SJSA1 (cell line): ENCODE data around the gene PRR33. TPM values are rescaled to one million over a fixed set of nuclear protein-coding genes. Genes with fewer than 3 reads are reported as not detected.

ENCODE experiments used
- DNase-seq, 2 experiments: peaks; one replicate each; pipeline ENCODE4 v3.0.0-alpha.2; 2015 to 2020; ENCODE audit warnings: low spot score in 2 of 2, low read depth in 1 of 2
- H3K27ac ChIP-seq: fragments of 250-450 bp; sonication (Bioruptor Pico); 2 replicates; pipeline ENCODE4 v1.5.1; 2020; ENCODE audit warnings: mild to moderate bottlenecking, moderate library complexity
- H3K27me3 ChIP-seq: fragments of 250-450 bp; sonication (Bioruptor Pico); replicated peaks from 2 replicates; pipeline ENCODE4 v1.5.1; 2020; ENCODE audit warnings: mild to moderate bottlenecking, moderate library complexity
- H3K36me3 ChIP-seq: fragments of 250-450 bp; sonication (Bioruptor Pico); 2 replicates; pipeline ENCODE4 v1.5.1; 2020; ENCODE audit warnings: mild to moderate bottlenecking
- H3K4me1 ChIP-seq: fragments of 250-450 bp; sonication (Bioruptor Pico); replicated peaks from 2 replicates; pipeline ENCODE4 v1.6.1; 2021; ENCODE audit warnings: mild to moderate bottlenecking
- H3K4me3 ChIP-seq: fragments of 250-450 bp; sonication (Bioruptor Pico); 2 replicates; pipeline ENCODE4 v1.5.1; 2020; ENCODE audit warnings: mild to moderate bottlenecking
- H3K9me3 ChIP-seq: fragments of 250-450 bp; sonication (Bioruptor Pico); replicated peaks from 2 replicates; pipeline ENCODE4 v1.5.1; 2020; ENCODE audit warnings: mild to moderate bottlenecking
- total RNA-seq: library from RNA; depleted of rRNA; stranded (reverse); fragments of >200 nt; shearing (Covaris generic); gene quantifications from 2 replicates; pipeline ENCODE4 v1.2.3, GENCODE V29; 2014; rRNA removed

PRR33 gene
- total RNA-seq, 1 experiment from 2014 or later = not detected

DNA sequence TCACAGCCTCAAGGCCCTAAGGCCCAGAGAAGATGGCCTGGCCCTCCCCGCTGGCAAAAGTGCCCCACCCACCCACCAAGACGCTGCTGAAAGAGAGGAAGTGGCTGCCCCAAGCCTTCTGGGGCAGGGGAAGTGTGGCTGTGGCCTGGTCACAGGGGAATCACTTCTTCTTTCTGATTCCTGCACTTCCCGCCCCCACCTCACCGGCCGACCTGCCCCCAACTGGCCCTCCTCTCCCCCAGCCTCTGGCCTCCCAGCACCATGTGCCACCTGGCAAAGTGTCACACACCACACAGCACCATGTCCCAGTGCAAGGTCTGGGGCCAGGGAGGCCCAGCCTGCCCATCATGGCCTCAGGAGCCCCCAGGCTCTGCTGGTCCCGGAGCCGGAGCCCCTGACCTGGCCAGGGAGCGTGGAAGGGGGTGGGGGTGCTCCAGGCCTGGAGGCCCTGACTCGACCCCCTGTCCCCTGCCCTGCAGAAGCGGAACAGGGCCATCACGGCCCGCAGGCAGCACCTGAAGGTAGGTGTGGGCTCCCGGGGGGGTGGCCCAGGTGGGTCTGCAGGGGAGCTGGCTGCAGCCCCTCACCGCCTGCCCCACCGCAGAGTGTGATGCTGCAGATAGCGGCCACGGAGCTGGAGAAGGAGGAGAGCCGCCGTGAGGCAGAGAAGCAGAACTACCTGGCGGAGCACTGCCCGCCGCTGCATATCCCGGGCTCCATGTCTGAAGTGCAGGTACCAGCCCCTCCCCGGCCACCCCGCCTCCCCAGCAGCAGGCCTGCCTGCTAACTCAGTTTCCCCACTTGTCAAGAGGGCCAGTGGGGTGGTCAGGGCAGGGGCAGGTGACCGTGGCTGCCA is 51.5 kb downstream of the PRR33 start:
- peaks cover 10% of the 10 kb centered on the region; the same call in 1 of the 2 replicates for H3K4me1 ChIP-seq
- no peak for DNase-seq
- no peaks in the 10 kb centered on the region for H3K9me3 ChIP-seq
- H3K4me3 ChIP-seq = no peak overlapping the region
- H3K27me3 ChIP-seq = peaks cover 3% of the 10 kb centered on the region; the same call in 1 of the 2 replicates
- no peaks in the 10 kb centered on the region for H3K36me3 ChIP-seq
- no peak overlapping the region for H3K27ac ChIP-seq

GRCh38 chr11:1839204-1839923 is 52.3 kb downstream of the PRR33 start:
- no peaks in the 10 kb centered on the region for H3K9me3 ChIP-seq
- peaks cover 4% of the 10 kb centered on the region; the same call in 1 of the 2 replicates for H3K4me1 ChIP-seq
- H3K36me3 ChIP-seq = no peaks in the 10 kb centered on the region
- no peaks in the 10 kb centered on the region for H3K27me3 ChIP-seq
- H3K27ac ChIP-seq = no peak overlapping the region
- no peak overlapping the region for H3K4me3 ChIP-seq
- no peak for DNase-seq

GRCh38 chr11:1838426-1839144 is 53.1 kb downstream of the PRR33 start, which contains the start of gene TNNI2:
TSS of gene TNNI2 (plus strand) at chr11:1838981. CDS start at chr11:1839697, 716 bp downstream.
- no peaks in the 10 kb centered on the region for H3K36me3 ChIP-seq
- no peak within 1 kb of the TSS for H3K27ac ChIP-seq
- DNase-seq = no peak
- H3K4me1 ChIP-seq = peaks cover 4% of the 10 kb centered on the region; the same call in 1 of the 2 replicates
- H3K27me3 ChIP-seq = no peaks in the 10 kb centered on the region
- no peak within 1 kb of the TSS for H3K4me3 ChIP-seq
- H3K9me3 ChIP-seq = no peaks in the 10 kb centered on the region

Other genes with a start within 250 kb of the PRR33 start
- gene KRTAP5-6, start 194.7 kb downstream of the PRR33 start, total RNA-seq = not detected in 2 replicates
- gene IFITM10, start 141.3 kb downstream of the PRR33 start, total RNA-seq = 0.05 TPM in 1 of 2 replicates, not detected in the other
- 245 and 253 TPM in 2 replicates for gene CTSD, start 128.0 kb downstream of the PRR33 start, total RNA-seq
- gene SYT8, start 56.9 kb downstream of the PRR33 start, total RNA-seq = 0.06 TPM in 1 of 2 replicates, not detected in the other
- gene TNNI2, start 52.9 kb downstream of the PRR33 start, total RNA-seq = not detected in 2 replicates
- gene LSP1, start 38.8 kb downstream of the PRR33 start, total RNA-seq = 0.50 and 3.4 TPM in 2 replicates
- 7.5 and 8.0 TPM in 2 replicates for gene TNNT3, start 27.8 kb upstream of the PRR33 start, total RNA-seq
- gene MRPL23, start 55.4 kb upstream of the PRR33 start, total RNA-seq = 155 and 244 TPM in 2 replicates
- not detected in 2 replicates for gene H19, start 105.9 kb upstream of the PRR33 start, total RNA-seq
- 29.7 and 31.5 TPM in 2 replicates for gene IGF2, start 247.5 kb upstream of the PRR33 start, total RNA-seq